ENCODE data around the gene RUNX1.

DNA sequence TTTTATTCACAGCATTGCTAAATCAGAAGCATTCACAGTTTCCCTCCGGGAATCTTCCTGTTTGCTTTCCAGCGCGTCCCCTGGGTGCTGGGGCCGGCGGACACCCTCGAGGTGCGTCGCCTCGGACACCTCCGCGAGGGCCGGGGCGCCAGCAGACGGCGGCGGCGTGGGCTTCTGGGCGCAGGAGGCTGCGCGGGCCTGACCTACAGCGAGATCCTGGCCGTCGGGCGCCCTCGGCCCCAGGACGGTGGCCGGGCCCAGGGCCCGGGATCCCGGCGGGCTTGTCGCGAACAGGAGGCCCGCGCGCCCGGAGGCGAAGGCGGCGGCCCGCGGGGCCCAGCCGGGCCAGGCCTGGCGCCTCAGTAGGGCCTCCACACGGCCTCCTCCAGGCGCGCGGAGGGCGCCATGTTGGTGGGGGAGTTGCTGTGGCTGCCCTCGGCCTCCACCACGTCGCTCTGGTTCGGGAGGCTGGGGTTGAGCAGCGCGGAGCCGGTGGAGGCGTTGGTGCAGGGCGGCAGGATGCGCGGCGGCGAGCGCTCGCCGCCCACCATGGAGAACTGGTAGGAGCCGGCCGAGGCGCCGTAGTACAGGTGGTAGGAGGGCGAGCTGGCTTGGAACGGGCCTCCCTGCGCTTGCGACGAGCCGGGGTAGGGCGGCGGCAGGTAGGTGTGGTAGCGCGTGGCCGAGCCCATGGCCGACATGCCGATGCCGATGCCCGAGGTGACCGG, 257.2 kb downstream of the RUNX1 start:
- TF ChIP-seq GATA2 (IDR thresholded peaks at IDR 0.05; ENCODE audit: low read depth, low read length), result no peak
- TF ChIP-seq GATA3 (IDR thresholded peaks at IDR 0.05; ENCODE audit: low read depth, low read length), result no peak
